ENCODE results near the gene VASH1. TPM values are rescaled to one million over a fixed set of nuclear protein-coding genes. Genes with fewer than 3 reads are reported as not detected.

Gene VASH1
- total RNA-seq, 1 donor from 2014 or later = 19.5 TPM

DNA sequence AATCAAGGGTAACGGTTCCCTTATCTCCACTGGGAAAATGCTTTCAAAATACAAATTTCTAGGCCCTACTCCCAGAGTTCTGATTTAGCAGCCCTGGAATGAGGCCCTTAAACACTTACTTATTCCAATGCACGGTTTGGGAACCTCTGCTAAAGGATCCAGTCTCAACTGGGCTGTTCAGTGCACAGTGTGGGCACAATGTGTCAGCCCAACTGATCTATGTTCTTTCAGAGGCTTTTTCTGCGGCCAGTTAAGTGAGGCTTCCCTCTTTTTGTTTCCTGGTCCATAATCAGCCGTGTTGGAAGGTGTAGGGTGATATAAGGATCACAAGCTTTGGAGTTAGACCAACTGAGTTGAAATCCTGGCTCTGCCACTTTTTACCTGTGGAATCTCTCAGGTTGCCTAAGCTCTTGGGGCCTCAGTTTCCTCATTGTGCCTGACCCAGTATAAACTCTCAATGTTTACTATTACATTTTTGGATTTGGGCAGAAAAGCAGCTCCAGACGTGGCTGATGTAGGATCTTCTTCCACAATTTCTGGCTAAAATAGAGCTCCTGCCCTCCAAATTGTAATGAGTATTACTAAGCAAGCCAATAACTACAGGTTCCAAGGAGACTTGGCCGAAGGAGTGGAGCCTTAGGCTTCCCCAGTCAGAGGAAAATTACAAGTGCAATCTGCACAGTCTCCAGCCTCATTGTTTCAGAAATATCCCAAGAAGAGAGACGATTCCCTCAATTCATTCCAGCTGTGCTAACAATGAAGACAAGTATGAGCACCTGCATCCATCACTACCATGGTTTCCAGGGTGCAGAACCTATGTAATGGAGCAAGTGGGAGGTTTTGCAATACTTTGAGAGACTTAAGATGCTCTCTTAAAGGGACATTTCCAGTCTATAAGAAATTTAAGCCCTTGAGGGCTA lies 53.7 kb downstream of the VASH1 start:
- Mint-ChIP-seq H3K27me3 (ENCODE audit: unreplicated experiment) (peaks cover 8% of the 10 kb centered on the region), H3K4me1 (ENCODE audit: unreplicated experiment) (peaks cover 19% of the 10 kb centered on the region), H3K9me3 (ENCODE audit: unreplicated experiment) (no peaks in the 10 kb centered on the region), H3K27ac (ENCODE audit: unreplicated experiment) (no peak overlapping the region), H3K4me3 (ENCODE audit: unreplicated experiment) (no peak overlapping the region), H3K36me3 (ENCODE audit: unreplicated experiment) (no peaks in the 10 kb centered on the region)
- no peak for DNase-seq (ENCODE audit: extremely low spot score, unreplicated experiment)
- TF ChIP-seq, protein P1, sequence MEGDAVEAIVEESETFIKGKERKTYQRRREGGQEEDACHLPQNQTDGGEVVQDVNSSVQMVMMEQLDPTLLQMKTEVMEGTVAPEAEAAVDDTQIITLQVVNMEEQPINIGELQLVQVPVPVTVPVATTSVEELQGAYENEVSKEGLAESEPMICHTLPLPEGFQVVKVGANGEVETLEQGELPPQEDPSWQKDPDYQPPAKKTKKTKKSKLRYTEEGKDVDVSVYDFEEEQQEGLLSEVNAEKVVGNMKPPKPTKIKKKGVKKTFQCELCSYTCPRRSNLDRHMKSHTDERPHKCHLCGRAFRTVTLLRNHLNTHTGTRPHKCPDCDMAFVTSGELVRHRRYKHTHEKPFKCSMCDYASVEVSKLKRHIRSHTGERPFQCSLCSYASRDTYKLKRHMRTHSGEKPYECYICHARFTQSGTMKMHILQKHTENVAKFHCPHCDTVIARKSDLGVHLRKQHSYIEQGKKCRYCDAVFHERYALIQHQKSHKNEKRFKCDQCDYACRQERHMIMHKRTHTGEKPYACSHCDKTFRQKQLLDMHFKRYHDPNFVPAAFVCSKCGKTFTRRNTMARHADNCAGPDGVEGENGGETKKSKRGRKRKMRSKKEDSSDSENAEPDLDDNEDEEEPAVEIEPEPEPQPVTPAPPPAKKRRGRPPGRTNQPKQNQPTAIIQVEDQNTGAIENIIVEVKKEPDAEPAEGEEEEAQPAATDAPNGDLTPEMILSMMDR (IDR thresholded peaks at IDR 0.05) = no peak

DNA sequence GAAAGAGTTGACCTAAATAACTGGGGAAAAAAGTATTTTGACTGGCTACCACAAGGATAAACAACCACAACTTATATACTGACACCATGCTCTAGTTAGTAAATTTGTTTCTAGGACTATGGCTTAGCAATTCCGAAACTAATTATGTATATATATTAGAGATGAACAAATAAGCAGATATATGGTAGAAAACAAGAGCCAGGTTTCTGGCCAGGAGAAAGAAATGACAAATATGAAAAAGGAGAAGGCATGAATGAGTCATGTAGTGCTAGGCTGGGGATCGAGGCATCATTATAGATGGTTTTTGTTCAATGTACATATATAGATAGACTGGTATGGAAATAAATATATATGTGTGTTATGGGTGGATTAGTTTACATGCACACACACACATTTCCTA lies 59.4 kb downstream of the VASH1 start:
- H3K27ac Mint-ChIP-seq (ENCODE audit: unreplicated experiment) = no peak overlapping the region
- H3K9me3 Mint-ChIP-seq (ENCODE audit: unreplicated experiment) = no peaks in the 10 kb centered on the region
- DNase-seq (ENCODE audit: extremely low spot score, unreplicated experiment) = no peak
- H3K4me1 Mint-ChIP-seq (ENCODE audit: unreplicated experiment) = no peaks in the 10 kb centered on the region
- no peak overlapping the region for H3K4me3 Mint-ChIP-seq (ENCODE audit: unreplicated experiment)
- H3K27me3 Mint-ChIP-seq (ENCODE audit: unreplicated experiment) = peaks cover 23% of the 10 kb centered on the region
- no peaks in the 10 kb centered on the region for H3K36me3 Mint-ChIP-seq (ENCODE audit: unreplicated experiment)
- TF ChIP-seq, protein P1 (IDR thresholded peaks at IDR 0.05) = no peak

- Mint-ChIP-seq H3K9me3 (ENCODE audit: unreplicated experiment) (no peaks in the 10 kb centered on the region), H3K27ac (ENCODE audit: unreplicated experiment) (no peak within 1 kb of the TSS), H3K4me1 (ENCODE audit: unreplicated experiment) (no peaks in the 10 kb centered on the region), H3K4me3 (ENCODE audit: unreplicated experiment) (no peak within 1 kb of the TSS), H3K27me3 (ENCODE audit: unreplicated experiment) (peaks cover 30% of the 10 kb centered on the region), H3K36me3 (ENCODE audit: unreplicated experiment) (no peaks in the 10 kb centered on the region)
- TF ChIP-seq, protein P1 (IDR thresholded peaks at IDR 0.05) = no peak
- DNase-seq (ENCODE audit: extremely low spot score, unreplicated experiment) = no peak
These were observed 64.9 kb downstream of the VASH1 start, which contains the start of gene LRRC74A for GRCh38 chr14:76826122-76826521. LRRC74A (plus strand) TSS chr14:76826408; CDS start chr14:76826698, 290 bp downstream.

DNA sequence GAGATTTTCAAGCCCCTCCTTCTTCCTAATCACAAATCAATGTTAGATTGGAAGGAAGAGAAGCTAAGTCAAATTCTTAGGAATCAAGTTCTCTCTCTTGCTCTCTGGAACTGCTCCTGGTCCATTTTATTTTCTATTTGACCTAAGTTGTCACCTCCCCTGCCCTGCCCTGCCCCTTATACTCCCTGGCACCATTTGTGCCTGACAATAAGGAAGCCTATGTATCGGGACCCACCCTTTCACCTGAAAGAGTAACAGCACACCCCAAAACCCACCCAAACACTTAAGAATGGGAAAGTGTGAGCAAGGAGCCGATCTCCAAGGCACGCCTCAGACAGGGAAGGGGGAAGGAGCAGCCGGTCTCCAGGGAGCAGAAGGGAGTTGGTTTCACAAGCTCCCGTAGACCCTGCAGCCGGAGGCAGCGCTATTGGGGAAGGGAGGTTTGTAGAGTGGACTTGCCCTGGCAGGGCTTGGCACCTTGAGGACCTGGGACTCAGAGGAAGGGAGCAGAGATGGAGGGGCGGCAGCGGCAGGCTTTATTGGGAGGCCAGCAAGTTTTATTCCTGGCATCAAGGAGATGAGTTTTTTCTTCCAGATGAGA lies 66.5 kb downstream of the VASH1 start:
- Mint-ChIP-seq H3K4me3 (ENCODE audit: unreplicated experiment) (no peak overlapping the region), H3K4me1 (ENCODE audit: unreplicated experiment) (no peaks in the 10 kb centered on the region), H3K36me3 (ENCODE audit: unreplicated experiment) (no peaks in the 10 kb centered on the region), H3K27me3 (ENCODE audit: unreplicated experiment) (peaks cover 34% of the 10 kb centered on the region), H3K27ac (ENCODE audit: unreplicated experiment) (no peak overlapping the region), H3K9me3 (ENCODE audit: unreplicated experiment) (peaks cover 3% of the 10 kb centered on the region)
- TF ChIP-seq, protein P1 (IDR thresholded peaks at IDR 0.05) = no peak
- no peak for DNase-seq (ENCODE audit: extremely low spot score, unreplicated experiment)
